SW 1271 (cell line): ENCODE results near the gene SAP30BP.

ENCODE experiments used
- DNase-seq, 2 experiments: peaks; one replicate each; lab custom pipeline; 2025; lab: John Stamatoyannopoulos, UW

Gene SAP30BP

GRCh38 chr17:75720656-75721462, 53.7 kb downstream of the SAP30BP start, which contains the start of gene ITGB4:
Gene ITGB4 (plus strand): TSS chr17:75721459. CDS start chr17:75724704, 3,245 bp downstream.
- DNase-seq: peak in 1 of 2 experiments; percentile 47

DNA sequence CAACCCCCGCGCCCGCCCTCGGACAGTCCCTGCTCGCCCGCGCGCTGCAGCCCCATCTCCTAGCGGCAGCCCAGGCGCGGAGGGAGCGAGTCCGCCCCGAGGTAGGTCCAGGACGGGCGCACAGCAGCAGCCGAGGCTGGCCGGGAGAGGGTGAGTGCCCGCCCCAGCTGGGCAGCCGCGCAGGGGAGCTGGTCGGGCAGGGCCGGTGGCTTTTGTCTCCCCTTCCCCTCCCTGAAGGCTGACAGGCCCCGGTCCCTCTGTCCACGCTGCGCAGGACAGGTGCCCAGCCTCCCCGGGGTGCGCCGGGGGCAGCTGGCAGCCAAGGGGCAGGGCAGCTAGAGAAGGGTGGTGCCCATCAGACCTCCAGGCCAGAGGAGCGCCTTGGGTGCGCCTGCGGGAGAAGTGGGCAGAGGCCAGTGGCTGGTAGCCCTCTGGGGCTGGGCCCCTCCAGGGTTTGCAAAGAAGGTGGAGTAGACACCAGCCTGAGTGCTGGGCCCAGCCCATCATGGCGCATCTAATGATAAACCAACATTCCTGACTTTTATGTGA, 54.4 kb downstream of the SAP30BP start:
- DNase-seq: no peak

GRCh38 chr17:75722076-75722475, 54.9 kb downstream of the SAP30BP start:
- peak in 1 of 2 experiments; percentile 27 for DNase-seq

DNA sequence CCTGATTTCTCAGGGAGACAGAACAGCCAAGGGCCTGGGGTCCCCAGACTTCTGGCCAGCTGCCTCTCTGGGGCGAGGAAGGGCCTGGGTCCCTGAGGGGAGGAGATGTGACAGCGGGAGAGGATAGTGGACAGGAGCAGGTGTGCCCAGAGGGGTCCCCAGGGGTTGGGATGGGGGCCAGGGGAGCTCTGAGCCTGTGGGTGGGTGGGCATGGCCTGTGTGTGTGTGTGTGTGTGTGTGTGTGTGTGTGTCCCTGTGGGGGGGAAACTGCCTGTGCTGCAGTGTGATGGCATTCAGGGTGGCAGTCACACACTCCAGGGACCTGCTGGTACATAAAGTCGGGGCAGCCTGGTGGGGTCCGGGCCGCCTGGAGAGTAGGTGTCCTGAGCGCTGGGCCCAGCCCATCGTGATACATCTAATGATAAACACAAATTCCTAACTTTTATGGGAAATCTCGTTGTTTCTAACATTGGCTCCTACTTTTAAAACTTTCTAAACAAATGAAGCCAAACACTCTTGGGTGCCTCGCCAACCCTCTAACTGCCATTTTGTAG, 55.5 kb downstream of the SAP30BP start:
- no peak for DNase-seq

DNA sequence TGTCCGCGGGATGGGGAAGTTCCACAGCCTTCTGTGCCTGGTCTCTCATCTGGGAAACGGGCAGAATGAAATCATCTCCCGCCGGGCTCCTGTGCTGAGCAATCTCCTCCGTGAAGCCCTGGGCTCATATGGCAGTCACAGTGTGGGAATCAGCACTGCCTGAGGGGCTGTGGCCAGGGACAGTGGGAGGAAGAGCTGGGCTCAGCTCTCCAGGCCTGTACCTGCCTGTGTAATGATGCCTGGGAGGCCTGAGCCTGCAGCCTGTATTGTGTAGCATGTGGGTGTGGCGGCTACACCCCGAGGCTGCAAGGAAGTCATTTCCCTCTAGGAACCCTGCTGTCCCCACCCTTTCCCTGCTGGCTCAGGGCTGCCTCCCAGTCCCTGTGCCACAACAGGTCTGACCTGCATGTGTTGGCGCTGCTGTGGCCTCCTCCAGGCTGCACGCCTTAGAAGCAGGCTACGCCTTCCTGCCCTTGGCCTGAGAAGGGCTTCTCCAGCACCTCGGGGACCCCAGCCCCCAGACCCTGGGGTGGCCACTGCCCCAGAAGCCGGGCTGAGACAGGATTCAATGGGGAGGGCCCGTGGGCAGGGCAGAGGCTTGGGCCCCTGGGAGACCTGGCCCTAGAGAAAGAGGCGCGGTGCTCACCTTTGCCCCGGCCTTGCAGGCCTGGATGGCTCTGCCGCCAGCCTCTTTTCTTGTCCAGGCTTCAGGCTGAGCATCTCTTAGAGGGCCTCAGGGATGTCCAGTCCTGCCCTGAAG, 56.2 kb downstream of the SAP30BP start:
- DNase-seq: no peak

DNA sequence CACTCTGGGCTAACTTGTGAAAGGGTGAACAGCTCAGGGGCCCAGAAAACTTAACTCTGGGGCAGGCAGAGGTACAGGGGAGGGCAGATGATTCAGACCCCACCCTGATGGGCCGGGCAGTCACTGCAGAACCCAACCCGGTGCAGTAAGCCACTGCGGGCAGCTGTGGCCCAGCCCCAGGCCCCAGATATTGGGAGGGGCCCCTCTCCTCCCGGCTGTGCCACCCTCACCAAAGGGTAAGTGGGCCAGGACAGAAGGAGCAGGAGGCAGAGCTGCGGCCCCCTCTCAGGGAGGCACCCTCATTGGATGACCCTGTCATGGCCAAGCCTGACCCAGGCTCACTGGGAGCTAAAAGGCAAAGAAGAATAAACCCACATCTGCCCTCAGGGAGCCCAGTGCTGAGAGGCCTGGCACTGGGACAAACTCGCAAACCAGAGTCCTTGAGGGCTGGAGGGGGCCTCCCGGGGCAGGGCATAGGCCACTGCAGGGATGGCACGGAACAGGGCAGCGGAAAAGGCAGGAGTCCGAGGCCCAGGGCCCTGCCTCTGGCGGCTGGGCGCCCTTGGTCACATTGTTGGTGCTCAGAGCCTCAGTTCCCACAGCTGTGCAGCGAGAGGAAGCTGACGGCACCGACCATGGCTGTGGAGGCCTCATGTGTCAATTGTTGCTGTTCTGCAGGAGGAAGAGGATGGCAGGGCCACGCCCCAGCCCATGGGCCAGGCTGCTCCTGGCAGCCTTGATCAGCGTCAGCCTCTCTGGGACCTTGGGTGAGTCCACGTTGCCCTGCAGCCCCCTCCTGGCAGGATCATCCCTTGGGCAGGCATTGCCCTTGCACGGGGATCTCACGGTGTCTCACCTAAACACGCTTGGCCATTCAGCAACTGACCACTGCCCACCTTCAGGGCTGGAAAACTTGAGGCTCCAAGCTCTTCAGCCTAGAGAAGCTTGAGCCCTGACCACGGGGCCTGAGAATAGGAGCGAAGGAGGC, 57.2 kb downstream of the SAP30BP start:
- no peak for DNase-seq

- no peak for DNase-seq
Observed at GRCh38 chr17:75725504-75725903, 58.4 kb downstream of the SAP30BP start.

DNA sequence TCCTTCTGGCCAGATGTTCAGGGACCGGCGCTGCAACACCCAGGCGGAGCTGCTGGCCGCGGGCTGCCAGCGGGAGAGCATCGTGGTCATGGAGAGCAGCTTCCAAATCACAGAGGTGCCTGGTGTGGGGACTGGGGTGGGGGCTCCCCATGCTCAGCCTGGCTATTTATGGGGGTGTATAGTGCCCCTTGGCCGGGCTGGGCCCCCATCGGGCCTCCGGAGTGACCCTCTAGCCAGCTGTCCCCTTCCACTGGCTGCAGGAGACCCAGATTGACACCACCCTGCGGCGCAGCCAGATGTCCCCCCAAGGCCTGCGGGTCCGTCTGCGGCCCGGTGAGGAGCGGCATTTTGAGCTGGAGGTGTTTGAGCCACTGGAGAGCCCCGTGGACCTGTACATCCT, 60.3 kb downstream of the SAP30BP start:
- DNase-seq: no peak

GRCh38 chr17:75729351-75729750, 62.2 kb downstream of the SAP30BP start:
- no peak for DNase-seq

DNA sequence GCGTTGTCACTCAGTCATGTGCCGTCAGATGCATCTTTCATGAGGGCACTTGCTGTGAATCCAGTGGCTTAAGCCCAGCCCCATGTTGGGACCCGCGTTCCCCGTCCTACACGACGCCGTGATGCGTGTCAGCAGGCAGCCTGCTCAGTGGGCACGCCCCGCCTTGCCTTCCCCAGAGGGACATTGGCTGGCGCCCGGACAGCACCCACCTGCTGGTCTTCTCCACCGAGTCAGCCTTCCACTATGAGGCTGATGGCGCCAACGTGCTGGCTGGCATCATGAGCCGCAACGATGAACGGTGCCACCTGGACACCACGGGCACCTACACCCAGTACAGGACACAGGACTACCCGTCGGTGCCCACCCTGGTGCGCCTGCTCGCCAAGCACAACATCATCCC, 62.9 kb downstream of the SAP30BP start:
- DNase-seq: no peak

DNA sequence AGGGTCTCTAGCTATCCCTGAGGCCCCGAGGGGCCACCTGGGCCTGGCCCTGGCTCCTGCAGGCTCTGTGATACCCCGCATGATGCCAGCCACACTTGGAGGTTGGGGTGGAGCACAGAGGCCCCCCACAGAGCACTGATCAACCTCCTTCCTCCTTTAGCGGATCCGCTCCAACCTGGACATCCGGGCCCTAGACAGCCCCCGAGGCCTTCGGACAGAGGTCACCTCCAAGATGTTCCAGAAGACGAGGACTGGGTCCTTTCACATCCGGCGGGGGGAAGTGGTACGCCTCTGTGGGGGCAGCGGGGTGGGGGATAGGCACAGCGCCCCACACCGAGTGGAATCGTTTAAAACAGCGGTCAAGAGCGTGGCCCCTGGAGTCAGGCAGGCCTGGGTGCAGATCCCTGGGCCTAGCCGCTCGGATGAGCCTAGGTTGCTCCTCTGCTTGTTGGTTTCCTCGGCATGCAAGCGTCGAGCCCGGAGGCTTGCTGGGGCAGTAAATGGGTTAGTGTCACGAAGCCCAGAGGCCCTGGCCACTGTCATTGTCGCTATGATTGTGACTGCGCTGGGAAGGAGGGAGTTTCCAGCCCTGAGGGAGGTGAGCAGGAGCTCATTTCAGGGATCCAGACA, 64.1 kb downstream of the SAP30BP start:
- DNase-seq: no peak

DNA sequence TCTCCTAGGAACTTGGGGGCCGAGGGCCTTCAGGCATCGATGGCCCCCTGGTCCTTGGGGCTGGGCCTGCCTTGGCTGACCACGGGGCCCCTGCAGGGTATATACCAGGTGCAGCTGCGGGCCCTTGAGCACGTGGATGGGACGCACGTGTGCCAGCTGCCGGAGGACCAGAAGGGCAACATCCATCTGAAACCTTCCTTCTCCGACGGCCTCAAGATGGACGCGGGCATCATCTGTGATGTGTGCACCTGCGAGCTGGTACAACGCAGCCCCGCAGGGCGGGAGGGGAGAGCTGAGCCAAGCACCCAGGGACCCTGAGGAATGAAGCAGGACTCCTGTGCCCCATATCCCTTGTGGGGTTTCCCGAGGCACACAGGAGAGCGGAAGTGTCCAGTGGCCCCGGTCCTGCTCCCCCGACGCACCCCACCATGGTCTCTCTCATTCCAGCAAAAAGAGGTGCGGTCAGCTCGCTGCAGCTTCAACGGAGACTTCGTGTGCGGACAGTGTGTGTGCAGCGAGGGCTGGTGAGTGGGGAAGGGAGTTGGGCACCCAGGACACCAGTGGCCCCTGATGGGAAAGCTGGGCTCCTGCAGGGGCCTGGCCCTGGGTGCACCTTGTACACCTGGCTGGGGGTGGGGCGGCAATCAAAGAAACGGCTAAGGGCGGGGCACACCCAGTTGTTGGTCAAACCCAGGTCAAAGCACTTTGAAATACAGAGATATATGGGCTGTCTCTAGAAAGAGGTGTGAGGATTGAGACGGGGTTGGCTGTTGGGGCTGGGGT, 64.8 kb downstream of the SAP30BP start:
- no peak for DNase-seq

DNA sequence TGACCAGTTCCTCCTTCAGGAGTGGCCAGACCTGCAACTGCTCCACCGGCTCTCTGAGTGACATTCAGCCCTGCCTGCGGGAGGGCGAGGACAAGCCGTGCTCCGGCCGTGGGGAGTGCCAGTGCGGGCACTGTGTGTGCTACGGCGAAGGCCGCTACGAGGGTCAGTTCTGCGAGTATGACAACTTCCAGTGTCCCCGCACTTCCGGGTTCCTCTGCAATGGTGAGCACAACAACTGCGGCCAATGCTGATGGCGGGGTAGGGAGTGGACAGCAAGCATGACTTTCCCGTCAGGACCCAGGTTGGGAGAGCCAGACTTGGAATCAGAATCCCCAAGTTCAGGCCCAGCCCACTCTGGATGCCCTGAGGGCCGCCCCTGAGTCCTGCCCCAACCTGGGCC, 66.3 kb downstream of the SAP30BP start:
- DNase-seq: no peak

GRCh38 chr17:75734674-75735294, 67.6 kb downstream of the SAP30BP start:
- no peak for DNase-seq

- no peak for DNase-seq
Observed at GRCh38 chr17:75736173-75736835, 69.2 kb downstream of the SAP30BP start.

GRCh38 chr17:75737133-75737962, 70.2 kb downstream of the SAP30BP start:
- no peak for DNase-seq

GRCh38 chr17:75738218-75738802, 71.2 kb downstream of the SAP30BP start:
- no peak for DNase-seq

DNA sequence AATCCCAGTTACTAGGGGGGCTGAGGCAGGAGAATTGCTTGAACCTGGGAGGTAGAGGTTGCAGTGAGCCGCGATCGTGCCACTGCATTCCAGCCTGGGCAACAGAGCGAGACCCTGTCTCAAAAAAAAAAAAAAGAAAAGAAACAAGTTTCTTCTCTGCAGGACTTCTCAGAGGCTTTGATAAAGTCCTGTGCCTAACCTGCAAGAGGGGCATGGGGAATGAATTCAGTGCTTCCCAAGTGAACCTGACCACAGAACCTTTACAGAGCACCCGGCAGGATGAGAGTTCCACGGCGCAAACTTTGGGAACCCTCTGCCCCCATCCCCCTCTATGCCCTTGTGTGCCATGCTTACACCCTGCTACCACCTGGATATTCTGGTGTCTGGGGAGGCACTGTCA, 72.0 kb downstream of the SAP30BP start:
- DNase-seq: no peak
